ENCODE measurements around the gene LCLAT1.

The LCLAT1 gene

GRCh38 chr2:30649828-30650227 is 202.8 kb downstream of the LCLAT1 start:
- DNase-seq = no peak

- DNase-seq = no peak
These were observed 205.3 kb downstream of the LCLAT1 start for GRCh38 chr2:30652271-30652915.

- DNase-seq = no peak
These were observed 206.8 kb downstream of the LCLAT1 start for GRCh38 chr2:30653847-30654246.

GRCh38 chr2:30654404-30654803 is 207.4 kb downstream of the LCLAT1 start:
- no peak for DNase-seq

GRCh38 chr2:30655211-30655610 is 208.2 kb downstream of the LCLAT1 start:
- no peak for DNase-seq

GRCh38 chr2:30655660-30656059 is 208.6 kb downstream of the LCLAT1 start:
- no peak for DNase-seq

GRCh38 chr2:30656079-30656478 is 209.0 kb downstream of the LCLAT1 start:
- DNase-seq = no peak

- no peak for DNase-seq
These were observed 214.4 kb downstream of the LCLAT1 start for GRCh38 chr2:30661173-30662107.

- no peak for DNase-seq
These were observed 215.5 kb downstream of the LCLAT1 start for GRCh38 chr2:30662268-30663131.

- no peak for DNase-seq
These were observed 216.3 kb downstream of the LCLAT1 start for GRCh38 chr2:30663321-30663720.

GRCh38 chr2:30663806-30664205 is 216.8 kb downstream of the LCLAT1 start:
- DNase-seq = no peak

- no peak for DNase-seq
These were observed 217.8 kb downstream of the LCLAT1 start for GRCh38 chr2:30664761-30665358.

- no peak for DNase-seq
These were observed 218.8 kb downstream of the LCLAT1 start for GRCh38 chr2:30665761-30666265.

GRCh38 chr2:30666266-30666874 is 219.3 kb downstream of the LCLAT1 start:
- no peak for DNase-seq

- DNase-seq = no peak
These were observed 223.4 kb downstream of the LCLAT1 start for GRCh38 chr2:30670453-30670852.

- DNase-seq = no peak
These were observed 226.1 kb downstream of the LCLAT1 start for GRCh38 chr2:30673127-30673526.

- no peak for DNase-seq
These were observed 228.7 kb downstream of the LCLAT1 start for GRCh38 chr2:30675758-30676157.

GRCh38 chr2:30677231-30677630 is 230.2 kb downstream of the LCLAT1 start:
- DNase-seq = no peak

GRCh38 chr2:30677861-30678385 is 230.9 kb downstream of the LCLAT1 start:
- no peak for DNase-seq

GRCh38 chr2:30678410-30679137 is 231.5 kb downstream of the LCLAT1 start:
- no peak for DNase-seq

GRCh38 chr2:30679426-30680088 is 232.5 kb downstream of the LCLAT1 start:
- no peak for DNase-seq
